Stimulated activated CD4-positive, alpha-beta T cell treated with anti-CD3 and anti-CD28 coated beads, Interleukin-1b, Interleukin-23, amount 100 ng/mL, for 1 hour (primary cell): ENCODE results near the gene PPP2CA.
"Not testable (repeated sequence)": the region's sequence is repeated elsewhere in the genome, so short reads cannot be mapped to it uniquely, and the experiment has no call there.

Experiments used
- DNase-seq, 2 donors: peaks; one replicate each; pipeline ENCODE4 v3.0.0-alpha.2; 2020; ENCODE audit warnings: low read depth in 2 of 2

PPP2CA gene

DNA sequence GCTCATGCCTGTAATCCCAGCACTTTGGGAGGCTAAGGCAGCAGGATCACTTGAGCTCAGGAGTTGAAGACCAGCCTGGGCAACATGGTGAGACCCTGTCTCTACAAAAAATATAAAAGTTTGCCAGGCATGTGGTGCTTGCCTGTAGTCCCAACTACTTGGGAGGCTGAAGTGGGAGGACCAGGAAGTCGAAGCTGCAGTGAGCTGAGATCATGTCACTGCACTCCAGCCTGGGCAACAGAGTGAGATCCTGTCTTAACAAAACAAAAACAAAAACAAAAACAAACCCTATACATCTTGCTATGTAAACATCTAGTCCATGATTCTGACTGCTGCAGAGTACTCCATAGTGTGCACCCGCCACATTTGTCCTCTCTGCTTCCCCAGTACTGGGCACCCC is 19.8 kb upstream of the PPP2CA start:
- no peak for DNase-seq

DNA sequence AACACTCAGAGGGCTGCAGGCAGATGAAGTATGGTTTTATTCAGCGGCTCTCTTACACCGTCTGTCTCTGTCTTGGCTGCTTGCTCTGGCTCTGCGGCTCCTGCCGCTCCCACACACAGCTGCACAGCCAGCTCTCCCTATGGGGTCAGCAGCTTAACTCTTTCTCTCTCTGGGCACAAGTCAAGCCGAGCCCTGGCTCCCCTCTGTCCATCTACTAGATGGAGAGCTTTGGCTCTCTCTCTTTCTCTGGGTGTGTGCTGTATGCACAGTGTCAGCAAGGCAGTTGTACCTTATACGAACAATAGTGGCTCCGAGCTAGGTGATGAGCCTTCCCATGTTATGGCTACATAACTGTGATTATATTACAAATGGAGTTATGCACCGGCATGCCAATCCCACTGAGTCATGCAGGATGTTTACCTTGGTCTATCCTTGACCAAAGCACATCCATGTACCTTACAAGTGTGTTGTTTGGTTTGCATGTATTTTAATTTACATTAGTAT is 19.3 kb upstream of the PPP2CA start:
- no peak for DNase-seq

DNA sequence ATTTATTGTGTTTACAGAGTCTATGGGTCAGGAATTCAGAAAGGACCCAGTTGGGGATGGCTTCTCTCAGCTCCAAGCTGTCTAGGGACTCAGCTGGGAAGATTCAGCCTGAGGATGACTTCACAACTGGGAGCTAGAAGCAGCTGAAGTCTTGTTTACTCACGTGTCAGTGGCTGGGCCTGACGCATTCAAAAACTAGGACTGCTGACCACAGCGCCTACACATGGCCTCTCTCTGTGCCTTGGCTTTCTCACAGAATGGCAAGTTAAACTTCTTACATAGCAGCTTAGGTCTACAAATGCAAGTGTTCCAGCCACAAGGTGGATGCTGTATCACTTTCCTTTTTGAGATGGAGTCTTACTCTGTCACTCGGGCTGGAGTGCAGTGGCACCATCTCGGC is 16.3 kb upstream of the PPP2CA start:
- DNase-seq: no peak

DNA sequence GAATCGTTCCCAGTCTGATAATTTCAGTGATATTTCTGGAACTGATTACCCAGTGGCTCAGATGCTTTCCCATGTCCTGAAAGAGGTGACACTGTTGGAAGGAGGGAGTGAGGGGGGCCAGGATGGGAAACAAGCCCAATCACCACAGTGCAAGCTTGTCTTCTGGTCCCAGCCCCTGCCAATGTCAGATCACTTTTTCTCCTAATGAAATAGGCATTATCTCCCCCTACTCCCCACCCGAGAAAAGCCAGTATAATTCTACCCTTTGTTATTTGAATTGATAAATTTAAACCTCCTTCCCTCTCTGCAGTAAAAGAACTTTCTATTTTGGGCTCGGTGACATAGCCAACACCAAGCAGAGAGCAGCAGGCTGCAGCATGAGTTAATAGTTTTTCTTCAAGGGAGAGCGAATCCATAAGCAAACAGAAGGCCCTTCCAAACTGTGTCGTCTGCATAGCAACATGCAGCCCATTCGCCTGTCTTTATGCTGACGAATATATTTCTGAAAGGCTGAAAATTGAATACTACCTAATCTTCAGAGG is 14.6 kb upstream of the PPP2CA start:
- DNase-seq: no peak

DNA sequence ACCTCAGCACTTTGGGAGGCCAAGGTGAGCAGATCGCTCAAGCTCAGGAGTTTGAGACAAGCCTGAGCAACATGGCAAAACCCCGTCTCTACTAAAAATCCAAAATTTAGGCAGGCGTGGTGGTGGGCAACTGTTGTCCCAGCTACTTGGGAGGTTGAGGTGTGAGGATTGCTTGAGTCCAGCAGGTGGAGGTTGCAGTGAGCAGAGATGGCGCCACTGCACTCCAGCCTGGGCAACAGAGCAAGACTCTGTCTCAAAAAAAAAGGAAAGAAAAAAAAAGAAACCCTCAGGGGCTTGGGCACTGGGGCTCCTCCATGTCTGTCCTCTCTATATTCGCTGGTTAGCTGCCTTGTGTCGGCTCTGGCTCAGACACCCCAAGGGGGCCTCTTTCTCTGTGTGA is 10.9 kb upstream of the PPP2CA start:
- no peak for DNase-seq

GRCh38 chr5:134236318-134236717 is 10.4 kb upstream of the PPP2CA start:
- no peak for DNase-seq

GRCh38 chr5:134228624-134229023 is 2.8 kb upstream of the PPP2CA start:
- no peak for DNase-seq

GRCh38 chr5:134227776-134228175 is 1.9 kb upstream of the PPP2CA start:
- DNase-seq: no peak

DNA sequence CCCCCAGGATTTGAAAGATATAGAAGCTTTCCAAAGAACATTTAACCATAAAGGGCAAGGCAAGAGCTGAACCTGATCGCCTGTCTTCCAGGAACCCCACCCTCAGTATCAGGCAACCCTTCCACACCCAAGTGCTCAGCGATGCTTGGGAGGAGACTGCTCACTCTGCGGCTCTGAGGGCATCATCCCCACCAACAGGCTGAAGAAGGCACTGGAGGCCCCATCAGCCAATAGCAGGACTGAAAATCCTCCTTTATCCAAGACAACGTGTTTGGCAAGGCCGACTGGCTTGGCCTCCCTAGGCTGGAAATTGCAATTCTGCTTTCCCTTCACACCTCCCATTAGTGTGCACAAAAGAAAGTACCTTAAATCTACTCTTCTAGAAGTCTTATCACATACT is 1.4 kb upstream of the PPP2CA start:
- DNase-seq: no peak

GRCh38 chr5:134226441-134227192 is 744 bp upstream of the PPP2CA start:
- peak in 1 of 2 donors; percentile 51 for DNase-seq

GRCh38 chr5:134224888-134225779 is 739 bp downstream of the PPP2CA start:
- peak; percentile 11 to 27 for DNase-seq

DNA sequence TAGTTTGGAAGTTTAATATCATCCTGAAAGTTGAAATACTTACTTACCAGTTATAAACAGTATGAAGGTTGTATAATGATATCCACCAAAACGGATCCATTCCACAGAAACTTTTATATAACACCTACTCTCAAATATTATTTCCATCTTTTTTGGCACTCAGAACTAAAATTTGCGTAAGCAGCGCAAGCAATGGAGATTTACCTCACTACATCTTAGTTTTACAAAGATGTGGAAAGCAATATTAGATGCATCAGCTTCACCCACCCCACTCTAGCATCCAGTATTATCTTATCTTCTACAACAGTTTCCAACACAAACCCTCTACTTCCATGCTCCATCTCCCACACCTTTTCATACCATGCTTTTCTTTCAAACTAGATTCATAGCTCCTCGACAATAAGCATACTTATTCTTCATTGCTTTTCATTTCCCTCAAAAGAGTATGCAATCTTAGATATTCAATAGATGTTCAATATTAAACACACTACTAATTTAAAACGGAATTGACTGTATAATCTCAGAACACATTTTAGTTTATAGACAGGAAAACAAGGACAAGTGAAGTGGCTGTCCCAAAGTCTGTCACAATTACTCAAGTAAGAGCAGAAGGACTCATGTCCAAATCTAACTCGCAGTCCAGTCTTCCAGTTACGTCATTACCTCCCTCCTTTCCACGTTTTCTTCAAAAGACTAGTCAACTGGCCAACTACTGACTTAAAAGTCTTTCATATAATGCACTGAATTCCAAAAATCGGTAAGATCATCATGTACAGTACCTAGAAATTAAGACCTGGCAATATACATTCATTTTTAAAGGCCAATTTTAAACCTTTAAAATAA is 2.2 kb downstream of the PPP2CA start:
- no peak for DNase-seq

DNA sequence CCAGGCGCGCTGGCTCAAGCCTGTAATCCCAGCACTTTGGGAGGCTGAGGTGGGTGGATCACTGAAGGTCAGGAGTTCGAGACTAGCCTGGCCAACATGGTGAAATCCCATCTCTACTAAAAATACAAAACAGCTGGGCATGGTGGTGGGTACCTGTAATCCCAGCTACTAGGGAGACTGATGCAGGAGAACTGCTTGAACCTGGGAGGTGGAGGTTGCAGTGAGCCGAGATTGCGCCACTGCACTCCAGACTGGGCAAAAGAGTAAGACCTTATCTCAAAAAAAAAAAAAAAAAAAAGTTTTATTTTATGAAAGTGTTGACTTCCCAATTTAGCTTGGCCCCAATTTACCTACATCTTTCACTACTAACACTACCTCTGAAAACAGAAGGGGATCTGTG is 4.2 kb downstream of the PPP2CA start:
- DNase-seq: not testable (repeated sequence)

GRCh38 chr5:134215757-134216156 is 10.1 kb downstream of the PPP2CA start:
- no peak for DNase-seq

GRCh38 chr5:134211263-134212031 is 14.4 kb downstream of the PPP2CA start:
- DNase-seq: not testable (repeated sequence)

GRCh38 chr5:134209477-134210245 is 16.2 kb downstream of the PPP2CA start:
- DNase-seq: no peak

- no peak for DNase-seq
These were observed 18.2 kb downstream of the PPP2CA start for GRCh38 chr5:134207696-134208095.

DNA sequence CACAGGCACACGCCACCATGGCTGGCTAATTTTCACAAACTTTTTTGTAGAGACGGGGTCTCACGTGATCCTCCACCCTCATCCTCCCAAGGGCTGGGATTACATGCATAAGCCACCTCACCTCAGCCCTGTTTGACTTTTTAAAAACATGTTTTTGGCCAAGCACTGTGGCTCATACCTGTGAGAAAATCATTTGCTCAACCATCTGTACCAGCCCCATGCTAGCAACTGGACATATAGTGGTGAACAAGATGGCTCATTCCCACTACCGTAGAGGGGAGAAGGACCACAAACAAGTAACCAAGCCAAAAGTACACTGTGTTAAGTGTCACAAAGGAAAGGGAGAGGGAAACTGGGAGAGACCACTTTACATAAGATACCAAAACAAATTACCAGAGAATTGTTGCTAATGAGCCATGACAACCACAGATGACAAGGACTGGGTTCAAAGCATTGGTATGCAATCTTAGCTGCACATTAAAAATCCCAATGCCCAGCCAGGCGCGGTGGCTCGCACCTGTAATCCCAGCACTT is 19.2 kb downstream of the PPP2CA start:
- DNase-seq: no peak

- DNase-seq: no peak
These were observed 21.3 kb downstream of the PPP2CA start for GRCh38 chr5:134204575-134204974.

DNA sequence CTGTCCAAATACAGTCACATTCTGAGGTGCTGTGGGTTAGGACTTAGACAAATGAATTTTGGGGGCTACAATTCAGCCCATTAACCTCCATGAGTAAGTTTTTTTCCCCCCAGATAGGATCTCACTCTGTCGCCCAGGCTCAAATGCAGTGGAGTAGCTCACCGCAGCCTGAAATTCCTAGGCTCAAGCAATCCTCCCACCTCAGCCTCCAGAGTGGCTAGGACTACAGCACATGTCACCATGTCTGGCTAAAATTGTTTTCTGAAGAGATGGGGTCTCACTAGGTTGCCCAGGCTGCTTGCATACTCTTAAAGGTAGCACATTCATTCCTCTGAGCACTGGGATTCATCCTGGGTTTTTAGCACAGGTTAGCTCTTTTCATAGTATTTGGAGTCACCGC is 22.2 kb downstream of the PPP2CA start:
- DNase-seq: no peak
